Activated CD4-positive, alpha-beta T cell treated with anti-CD3 and anti-CD28 coated beads, Interleukin-2, amount 50 U/mL, for 4 hours (primary cell): Measurements from ENCODE around the gene ANKMY2.

ENCODE experiments used
- DNase-seq, 2 experiments: peaks; one replicate each; pipeline ENCODE4 v3.0.0-alpha.2; 2020

The ANKMY2 gene

DNA sequence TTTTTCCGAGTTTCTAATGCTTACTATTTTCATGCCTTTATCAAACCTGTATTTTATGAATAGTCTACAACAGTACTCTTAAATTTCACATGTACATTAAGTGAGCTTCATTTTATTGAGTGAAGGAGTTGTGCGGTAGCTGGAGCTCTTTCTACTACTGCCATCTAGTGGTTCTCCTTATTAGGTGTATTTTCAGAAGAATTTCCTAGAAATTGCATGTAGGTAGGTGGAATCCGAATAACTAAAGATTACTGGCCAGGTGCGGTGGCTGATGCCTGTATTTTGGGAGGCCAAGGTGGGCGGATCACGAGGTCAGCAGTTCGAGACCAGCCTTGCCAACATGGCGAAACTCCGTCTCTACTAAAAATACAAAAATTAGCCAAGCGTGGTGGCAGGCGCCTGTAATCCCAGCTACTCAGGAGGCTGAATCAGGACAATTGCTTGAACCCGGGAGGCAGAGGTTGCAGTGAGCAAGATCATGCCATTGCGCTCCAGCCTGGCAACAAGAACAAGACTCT, 80.6 kb downstream of the ANKMY2 start:
- no peak for DNase-seq

DNA sequence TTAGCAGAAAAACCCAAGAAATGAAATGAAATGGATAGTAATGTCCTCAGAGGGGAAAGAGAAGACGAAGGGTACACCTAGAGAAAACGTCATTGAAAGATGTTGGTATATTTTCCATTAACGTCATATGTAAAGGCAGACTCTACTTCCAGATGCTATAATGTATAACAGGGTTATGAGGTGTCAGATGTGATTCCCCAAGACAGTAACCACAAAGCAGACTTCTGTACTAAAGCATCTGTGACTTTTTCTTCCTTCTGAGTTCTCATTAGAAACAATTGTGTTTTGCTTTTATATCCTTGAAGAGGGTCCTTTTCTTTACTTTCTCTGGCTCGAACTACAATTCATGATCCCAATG, 81.6 kb downstream of the ANKMY2 start:
- no peak for DNase-seq

DNA sequence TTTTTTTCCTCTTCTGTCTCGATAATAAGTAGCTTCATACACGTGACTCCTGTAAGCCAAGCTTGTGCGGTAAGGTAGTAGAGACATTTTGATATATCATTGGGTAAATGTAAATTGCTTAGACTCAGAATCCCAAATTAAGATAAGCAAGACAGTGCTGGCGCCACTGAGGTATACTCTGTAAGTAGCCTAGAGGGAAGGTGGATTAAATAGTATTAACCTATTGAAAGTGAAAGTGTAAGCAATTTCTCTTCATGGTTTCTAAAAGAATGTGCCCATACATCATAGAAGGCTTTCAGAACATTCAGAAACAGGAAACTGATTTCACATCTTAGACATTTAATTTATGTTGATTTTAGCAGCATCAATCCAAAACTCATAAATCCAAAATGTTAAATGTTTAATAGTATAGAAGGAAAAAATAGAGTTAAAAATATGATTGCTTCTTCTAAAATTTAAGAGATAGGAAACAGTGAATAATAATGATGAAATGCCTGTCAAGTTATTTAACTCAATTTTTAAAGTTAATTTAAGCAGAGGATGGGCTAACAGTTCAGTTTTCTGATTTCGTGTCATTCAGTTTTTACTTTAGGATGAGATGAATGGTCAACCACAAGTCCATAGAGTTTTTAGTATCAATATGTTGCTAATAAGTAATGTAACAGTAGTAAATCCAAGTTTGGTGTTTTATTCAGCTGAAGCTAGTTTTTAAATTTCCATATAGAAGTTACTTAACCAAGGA, 82.1 kb downstream of the ANKMY2 start:
- no peak for DNase-seq

DNA sequence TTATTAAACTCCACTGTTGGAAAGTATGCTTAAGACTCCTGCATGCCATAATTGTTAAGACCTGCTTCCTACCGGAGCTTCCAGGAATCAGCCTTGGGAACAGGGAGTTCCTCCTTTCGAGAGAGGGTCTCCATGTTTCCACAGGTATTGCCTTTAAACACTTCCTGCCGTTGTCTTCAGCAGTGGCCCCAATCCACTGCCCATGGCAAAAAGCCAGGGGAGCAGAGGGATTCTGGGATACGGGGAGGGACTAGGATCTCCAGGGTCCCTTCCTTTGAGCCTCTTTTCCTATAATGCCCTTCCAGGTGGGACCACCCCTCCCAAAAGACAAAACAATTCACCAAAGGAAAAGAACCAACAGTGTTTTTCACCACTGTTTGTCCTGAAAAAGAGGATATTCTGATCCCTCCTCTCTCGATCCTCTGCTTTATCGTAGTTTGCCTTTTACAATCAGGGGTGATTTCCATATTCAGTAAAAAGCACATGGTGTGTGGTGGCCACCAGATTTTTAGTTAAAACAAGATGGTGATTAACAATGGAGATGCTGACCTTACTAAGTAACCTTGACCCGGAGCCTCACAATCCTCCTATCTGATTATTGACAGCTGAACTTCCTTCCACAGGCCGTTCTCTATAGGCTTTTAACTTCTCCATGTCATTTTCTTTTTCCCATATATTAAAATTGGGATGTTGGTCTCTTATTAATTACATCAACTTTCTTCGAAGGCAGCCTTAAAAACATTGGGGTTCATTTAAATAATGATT, 82.9 kb downstream of the ANKMY2 start:
- no peak for DNase-seq

DNA sequence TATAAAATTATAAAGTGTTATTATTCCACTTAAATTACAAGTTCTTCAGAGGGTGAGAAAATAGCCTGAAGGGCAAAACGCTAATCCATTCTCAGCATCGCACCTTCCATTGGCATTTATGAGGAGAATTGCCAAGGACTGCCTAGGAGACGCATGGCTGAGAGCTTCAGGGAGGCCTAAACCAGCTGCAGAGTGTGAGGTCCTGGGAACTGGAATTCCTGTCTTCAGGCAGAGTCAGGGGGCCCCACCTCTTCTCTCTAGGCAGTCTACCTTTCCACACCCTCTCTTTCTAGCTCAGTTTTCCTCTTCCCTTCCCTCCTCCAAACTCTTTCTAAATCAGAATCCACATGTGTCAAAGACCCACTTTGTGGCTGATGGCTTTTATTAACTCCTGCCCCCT, 83.6 kb downstream of the ANKMY2 start:
- DNase-seq, result no peak

DNA sequence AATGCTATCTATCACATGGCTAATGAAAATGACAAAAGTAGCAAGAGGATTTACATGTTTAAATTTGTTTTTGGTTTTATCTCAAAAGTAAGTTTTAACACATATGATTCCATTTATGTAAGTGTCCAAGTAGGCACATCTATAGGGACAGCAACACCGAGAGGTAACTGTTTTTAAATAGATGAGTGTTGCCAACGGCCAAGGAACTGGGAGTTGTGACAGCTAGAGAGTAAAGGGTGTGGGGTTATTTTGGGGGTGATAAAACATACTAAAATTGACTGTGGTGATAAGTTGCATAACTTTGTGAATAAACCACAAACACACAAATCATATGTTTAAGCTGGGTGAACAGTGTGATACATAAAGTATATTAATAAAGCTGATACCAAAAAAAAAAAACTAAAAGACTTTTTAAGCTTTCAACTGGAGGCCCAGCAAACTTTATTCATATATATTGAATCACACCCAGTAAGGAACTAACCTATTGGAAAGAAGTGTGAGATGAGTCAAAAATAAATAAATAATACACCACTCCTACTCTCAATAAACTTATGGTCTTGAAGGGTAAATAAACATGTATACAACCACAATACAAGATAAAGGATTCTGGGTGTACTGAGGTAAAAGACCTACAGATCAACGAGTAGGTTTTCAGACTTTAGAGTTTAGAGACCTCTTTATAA, 85.9 kb downstream of the ANKMY2 start:
- DNase-seq, result no peak

DNA sequence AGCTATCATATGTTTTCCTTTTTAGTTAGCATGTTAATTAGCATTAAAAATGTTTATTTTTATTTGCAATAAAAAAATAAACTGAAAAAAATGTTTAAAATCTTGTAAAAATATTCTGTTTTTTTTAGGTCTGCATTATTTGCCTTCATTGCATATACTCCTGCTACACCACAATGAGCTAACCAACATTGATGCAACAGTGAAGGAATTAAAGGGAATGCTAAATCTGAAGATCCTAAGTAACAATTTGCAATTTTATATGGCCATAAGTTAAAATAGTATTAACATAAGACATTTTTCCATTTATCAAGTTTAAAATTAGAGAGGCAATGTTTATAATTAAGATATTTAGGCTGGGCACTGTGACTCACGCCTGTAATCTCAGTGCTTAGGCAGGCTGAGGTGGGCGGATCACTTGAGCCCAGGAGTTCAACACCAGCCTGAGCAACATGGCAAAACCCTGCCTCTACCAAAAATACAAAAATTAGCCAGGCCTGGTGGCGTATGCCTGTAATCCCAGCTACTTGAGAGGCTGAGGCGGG, 86.7 kb downstream of the ANKMY2 start:
- no peak for DNase-seq

DNA sequence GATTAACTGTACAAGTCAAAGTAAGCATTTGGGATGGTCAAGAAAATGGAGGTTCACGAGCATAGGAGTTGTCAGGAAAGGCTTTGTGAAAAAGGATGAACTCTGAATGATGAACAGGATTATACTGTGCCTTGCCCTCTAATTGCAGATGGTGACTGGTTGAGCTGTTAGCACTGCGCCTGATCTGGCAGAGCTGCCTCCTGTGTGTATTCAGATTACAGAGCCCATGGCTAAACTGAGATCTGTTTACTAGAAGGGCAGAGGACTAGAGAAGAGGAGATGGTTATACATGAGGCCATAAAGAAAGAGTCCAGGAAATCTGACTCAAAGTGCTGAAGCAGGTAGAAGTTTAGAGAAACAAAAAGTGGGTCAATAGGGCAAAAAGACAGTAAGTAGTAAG, 89.2 kb downstream of the ANKMY2 start:
- no peak for DNase-seq

DNA sequence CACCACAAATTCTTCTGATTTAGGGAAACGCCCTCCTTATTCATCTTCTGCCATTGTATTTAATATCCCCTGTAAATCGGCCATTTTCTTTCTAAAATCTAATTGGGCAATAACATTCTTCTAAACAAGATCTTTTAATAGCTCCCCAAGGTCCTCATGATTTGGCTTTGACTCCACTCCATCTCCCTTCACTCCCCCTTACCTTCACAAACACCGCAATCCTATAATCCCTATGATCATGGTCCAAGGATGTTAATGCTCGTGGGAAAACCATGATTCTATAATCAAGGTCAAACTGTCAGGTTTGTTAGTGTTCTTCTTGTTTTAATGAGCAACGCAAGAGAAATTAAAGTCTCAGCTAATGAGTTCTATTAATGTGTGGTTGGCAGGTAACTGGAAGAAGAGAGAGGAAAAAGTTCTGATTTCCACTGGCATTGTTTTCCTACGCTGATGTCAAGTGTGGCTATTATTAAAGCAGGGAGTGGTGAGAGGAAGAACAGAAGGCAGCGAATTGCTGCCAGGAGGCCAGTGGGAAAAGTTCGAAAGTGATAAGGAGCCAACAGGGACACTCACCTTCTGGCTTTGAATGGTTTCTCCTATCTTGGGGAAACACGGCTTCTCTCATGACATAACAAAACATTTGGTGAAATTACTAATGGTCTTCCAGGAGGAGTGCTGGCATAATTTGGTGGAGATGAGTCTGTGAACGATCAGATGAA, 90.9 kb downstream of the ANKMY2 start:
- DNase-seq, result no peak

DNA sequence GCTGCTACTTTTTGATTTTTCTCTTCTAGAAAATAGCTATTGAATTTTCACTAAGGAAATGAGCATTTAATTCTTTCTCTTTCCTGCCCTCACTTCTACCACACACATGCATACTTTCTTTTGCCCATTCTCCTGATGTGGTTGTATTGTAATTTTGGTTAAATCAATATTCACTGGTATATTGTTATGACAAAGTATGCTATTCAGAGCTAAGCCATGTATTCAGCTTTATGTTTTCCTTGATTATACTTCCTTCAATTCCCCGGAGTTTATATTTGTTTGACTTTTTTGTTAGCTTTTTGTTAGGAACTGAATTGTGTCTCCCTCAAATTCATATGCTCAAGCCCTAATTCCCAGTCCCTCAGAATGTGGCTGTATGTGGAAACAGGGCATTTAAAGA, 94.9 kb downstream of the ANKMY2 start:
- no peak for DNase-seq
